IMR-90 (cell line): ENCODE data around the gene DMRTC2. TPM values are rescaled to one million over a fixed set of nuclear protein-coding genes. Genes with fewer than 3 reads are reported as not detected.
A peak's percentile ranks its signal among the peaks of the same experiment; 100 is the strongest.

Experiments used
- ATAC-seq: fragments of 200-7000 bp; cut with Tn5 transposase; 2 replicates; pipeline ENCODE4 v1.9.1; 2020; ENCODE audit warnings: low read depth, mild to moderate bottlenecking, moderate library complexity
- BruUV-seq: library from RNA; stranded (reverse); fragments of 400-500 nt; replicated peaks from 2 replicates; lab custom pipeline; 2021; lab: Mats Ljungman, UMichigan
- CTCF ChIA-PET: fragments of 300-600 bp; formaldehyde crosslinking; extraction: SDS; loops from one replicate; lab custom pipeline; 2021; ENCODE audit warnings: antibody characterized with exemption; lab: Yijun Ruan, JAX
- POLR2A ChIA-PET: fragments of 300-600 bp; sonication (Branson Sonifier 250); formaldehyde crosslinking; loops from one replicate; lab custom pipeline; 2022; ENCODE audit warnings: antibody characterized with exemption; ENCODE audit not compliant: unreplicated experiment; lab: Charles Lee
- DNase-seq: peaks from one replicate; pipeline ENCODE4 v3.0.0; 2013
- H2AFZ ChIP-seq: replicated peaks from 2 replicates; pipeline ENCODE3; 2013; ENCODE audit warnings: low read length, mild to moderate bottlenecking; ENCODE audit not compliant: poor library complexity
- H2AK5ac ChIP-seq: 2 replicates; pipeline ENCODE4 v1.6.1; 2013; ENCODE audit warnings: low read depth, low read length, inconsistent platforms
- H2AK9ac ChIP-seq: replicated peaks from 2 replicates; pipeline ENCODE3; 2013; ENCODE audit warnings: mild to moderate bottlenecking, low read depth, low read length, moderate library complexity; ENCODE audit not compliant: poor library complexity
- H2BK120ac ChIP-seq: 2 replicates; pipeline ENCODE4 v1.6.1; 2013; ENCODE audit warnings: low read depth, low read length, inconsistent platforms
- H2BK15ac ChIP-seq: 3 replicates; pipeline ENCODE4 v1.6.1; 2013; ENCODE audit warnings: low read depth, low read length, inconsistent platforms
- H2BK20ac ChIP-seq: 2 replicates; pipeline ENCODE4 v1.6.1; 2013; ENCODE audit warnings: low read depth, mild to moderate bottlenecking, inconsistent platforms, low read length, moderate library complexity
- H2BK5ac ChIP-seq: 2 replicates; pipeline ENCODE4 v1.6.1; 2013; ENCODE audit warnings: mild to moderate bottlenecking, low read depth, low read length, inconsistent platforms; ENCODE audit not compliant: poor library complexity, severe bottlenecking
- H3K14ac ChIP-seq: replicated peaks from 2 replicates; pipeline ENCODE4 v1.6.1; 2013; ENCODE audit warnings: low read depth, low read length, inconsistent platforms
- H3K18ac ChIP-seq: 2 replicates; pipeline ENCODE4 v1.6.1; 2013; ENCODE audit warnings: low read depth, low read length, control low read depth
- H3K23ac ChIP-seq: 2 replicates; pipeline ENCODE4 v1.6.1; 2013; ENCODE audit warnings: low read depth, low read length, inconsistent platforms
- H3K27ac ChIP-seq: 2 replicates; pipeline ENCODE4 v1.5.1; 2013; ENCODE audit warnings: mild to moderate bottlenecking, control low read depth, low read length; ENCODE audit not compliant: insufficient read depth
- H3K27me3 ChIP-seq: 2 replicates; pipeline ENCODE4 v1.6.1; 2013; ENCODE audit warnings: low read length; ENCODE audit not compliant: control insufficient read depth, insufficient read depth
- H3K36me3 ChIP-seq: 2 replicates; pipeline ENCODE4 v1.6.1; 2013; ENCODE audit warnings: low read length, mixed read lengths; ENCODE audit not compliant: control insufficient read depth, insufficient read depth
- H3K4ac ChIP-seq: 2 replicates; pipeline ENCODE4 v1.6.1; 2013; ENCODE audit warnings: low read depth, low read length, inconsistent platforms
- H3K4me1 ChIP-seq: 2 replicates; pipeline ENCODE4 v1.6.1; 2013; ENCODE audit warnings: low read length, mixed read lengths; ENCODE audit not compliant: control insufficient read depth, insufficient read depth
- H3K4me2 ChIP-seq: 2 replicates; pipeline ENCODE4 v1.6.1; 2013; ENCODE audit warnings: low read depth, mild to moderate bottlenecking, control low read depth, low read length, moderate library complexity
- H3K4me3 ChIP-seq: 2 replicates; pipeline ENCODE4 v1.5.1; 2013; ENCODE audit warnings: low read depth, mild to moderate bottlenecking, control low read depth, low read length, moderate library complexity; ENCODE audit not compliant: insufficient read depth
- H3K56ac ChIP-seq: 2 replicates; pipeline ENCODE4 v1.6.1; 2013; ENCODE audit warnings: low read length, inconsistent platforms; ENCODE audit not compliant: insufficient read depth; ENCODE audit errors: extremely low read depth
- H3K79me1 ChIP-seq, 2 experiments: 2 replicates each; pipeline ENCODE4 v1.6.1; 2013; ENCODE audit warnings: low read length in 2 of 2, inconsistent platforms in 1 of 2, low read depth in 1 of 2
- H3K9ac ChIP-seq: 2 replicates; pipeline ENCODE4 v1.6.1; 2013; ENCODE audit warnings: low read depth, low read length, control low read depth
- H3K9me1 ChIP-seq: 2 replicates; pipeline ENCODE4 v1.6.1; 2013; ENCODE audit warnings: low read length, inconsistent platforms; ENCODE audit not compliant: insufficient read depth
- H3K9me3 ChIP-seq: 2 replicates; pipeline ENCODE4 v1.6.1; 2013; ENCODE audit warnings: low read length; ENCODE audit not compliant: control insufficient read depth, insufficient read depth
- H4K20me1 ChIP-seq: 2 replicates; pipeline ENCODE4 v1.6.1; 2013; ENCODE audit warnings: low read length, inconsistent platforms; ENCODE audit not compliant: insufficient read depth
- H4K5ac ChIP-seq: 2 replicates; pipeline ENCODE4 v1.6.1; 2013; ENCODE audit warnings: mild to moderate bottlenecking, low read depth, low read length, control low read depth
- H4K8ac ChIP-seq, 2 experiments: 2 replicates each; pipeline ENCODE4 v1.6.1; 2013; ENCODE audit warnings: low read depth in 2 of 2, low read length in 2 of 2, control low read depth in 1 of 2, inconsistent platforms in 1 of 2
- H4K91ac ChIP-seq: 2 replicates; pipeline ENCODE4 v1.6.1; 2013; ENCODE audit warnings: low read depth, low read length, inconsistent platforms; ENCODE audit not compliant: insufficient read depth
- BHLHE40 ChIP-seq: fragments of 150-350 bp; IDR thresholded peaks from 2 replicates; pipeline ENCODE4 v1.6.1; 2016; ENCODE audit warnings: mild to moderate bottlenecking, low read depth, low read length
- CEBPB ChIP-seq: IDR thresholded peaks from 2 replicates; pipeline ENCODE4 v1.6.1; 2012; ENCODE audit warnings: low read depth, low read length, improper control_type of control experiment
- FOS ChIP-seq: fragments of 150-350 bp; IDR thresholded peaks from 2 replicates; pipeline ENCODE4 v1.6.1; 2016; ENCODE audit warnings: low read depth, low read length
- MAFK ChIP-seq: IDR thresholded peaks from 2 replicates; pipeline ENCODE4 v1.6.1; 2012; ENCODE audit warnings: low read depth, low read length, improper control_type of control experiment
- MAZ ChIP-seq: IDR thresholded peaks from 2 replicates; pipeline ENCODE4 v1.6.1; 2012; ENCODE audit warnings: low read depth, mild to moderate bottlenecking, low read length, improper control_type of control experiment, moderate library complexity, borderline replicate concordance
- MXI1 ChIP-seq: IDR thresholded peaks from 2 replicates; pipeline ENCODE4 v1.6.1; 2012; ENCODE audit warnings: low read depth, mild to moderate bottlenecking, low read length, moderate library complexity, borderline replicate concordance
- POLR2A ChIP-seq: IDR thresholded peaks from 2 replicates; pipeline ENCODE4 v1.6.1; 2012; ENCODE audit warnings: mild to moderate bottlenecking, low read depth, low read length
- RAD21 ChIP-seq: IDR thresholded peaks from 2 replicates; pipeline ENCODE4 v1.6.1; 2012; ENCODE audit warnings: low read length, improper control_type of control experiment
- RCOR1 ChIP-seq: IDR thresholded peaks from 2 replicates; pipeline ENCODE4 v1.6.1; 2012; ENCODE audit warnings: mild to moderate bottlenecking, low read length, improper control_type of control experiment; ENCODE audit not compliant: insufficient replicate concordance
- USF2 ChIP-seq: fragments of 150-350 bp; IDR thresholded peaks from 2 replicates; pipeline ENCODE4 v1.6.1; 2017; ENCODE audit warnings: mild to moderate bottlenecking, antibody characterized with exemption, low read length, low read depth
- WGBS, 2 experiments: methylation state at CpG; one replicate each; pipeline versions ENCODE4 v1.1.5 to v1.1.7; 2013; ENCODE audit warnings: missing lambda C conversion rate in 2 of 2; ENCODE audit not compliant: insufficient read length in 1 of 2; ENCODE audit errors: extremely low coverage in 2 of 2; 5-methylcytosine and 5-hydroxymethylcytosine counted together
- dilution Hi-C: fragments of 300-500 bp; cut with HindIII; formaldehyde crosslinking; loops from one replicate; pipeline ENCODE4 v1.14.3; 2018; ENCODE audit warnings: low sequenced_read_pairs; ENCODE audit not compliant: unreplicated experiment
- in situ Hi-C: fragments of 300-500 bp; cut with MboI; formaldehyde crosslinking; loops from 3 replicates; pipeline ENCODE4 v1.14.3; 2019; ENCODE audit warnings: low sequenced_read_pairs, inconsistent platforms, mixed read lengths
- intact Hi-C: fragments of 100-400 bp; cut with micrococcal nuclease; formaldehyde crosslinking; loops from 2 replicates; pipeline ENCODE4 v1.10.0; 2022
- polyA plus RNA-seq, 3 experiments: library from polyadenylated mRNA; depleted of rRNA; stranded (reverse); fragments of >200 nt; gene quantifications; 2 replicates each; pipeline ENCODE4 v1.2.3, GENCODE V29; 2012; ENCODE audit warnings: low replicate concordance in 1 of 3
- total RNA-seq: library from RNA; depleted of rRNA; stranded (reverse); fragments of >200 nt; gene quantifications from 2 replicates; pipeline ENCODE4 v1.2.3, GENCODE V29; 2012
- TF ChIP-seq, protein P1 (sequence below): conservative IDR thresholded peaks from 2 replicates; pipeline ENCODE4 v1.5.1; 2012; ENCODE audit warnings: mild to moderate bottlenecking, low read depth, low read length, improper control_type of control experiment

DMRTC2 gene
- total and polyA plus RNA-seq, 2 of the 4 experiments (the other 2 are of a cell fraction), result not detected

GRCh38 chr19:41859618-41860418 lies 15.0 kb downstream of the DMRTC2 start, which contains the start of gene RPS19:
RPS19 (plus strand) TSS chr19:41860255; CDS start chr19:41860775, 520 bp downstream.
- H3K79me1 ChIP-seq, result peaks cover 8 to 44% of the 10 kb centered on the region in 2 experiments; a peak in 3 of 4 replicates
- H4K20me1 ChIP-seq, result peaks cover 43% of the 10 kb centered on the region
- H3K36me3 ChIP-seq, result peaks cover 40% of the 10 kb centered on the region
- WGBS, 2 experiments, result 0% methylated on average over 32 of the region's 76 CpGs; no CpG with 5 or more reads in 1 of the 2 experiments
- peak within 1 kb of the TSS; percentile 95 for H2AK9ac ChIP-seq
- peak within 1 kb of the TSS; percentile 93 to 100 for H4K8ac ChIP-seq
- peak within 1 kb of the TSS; percentile 62 for H3K4me3 ChIP-seq
- peak within 1 kb of the TSS; percentile 100 for H2AFZ ChIP-seq
- TF ChIP-seq MXI1 (peak; percentile 91), MAZ (peak; percentile 90), CEBPB (peak; percentile 63; the same call in 1 of the 2 replicates), RAD21 (no peak), BHLHE40 (0 out of 2 replicates have a peak, but pooled peaks have one; percentile 16), USF2 (no peak), RCOR1 (no peak), MAFK (no peak), POLR2A (peak; percentile 98), FOS (0 out of 2 replicates have a peak, but pooled peaks have one; percentile 10)
- TF ChIP-seq, protein P1, sequence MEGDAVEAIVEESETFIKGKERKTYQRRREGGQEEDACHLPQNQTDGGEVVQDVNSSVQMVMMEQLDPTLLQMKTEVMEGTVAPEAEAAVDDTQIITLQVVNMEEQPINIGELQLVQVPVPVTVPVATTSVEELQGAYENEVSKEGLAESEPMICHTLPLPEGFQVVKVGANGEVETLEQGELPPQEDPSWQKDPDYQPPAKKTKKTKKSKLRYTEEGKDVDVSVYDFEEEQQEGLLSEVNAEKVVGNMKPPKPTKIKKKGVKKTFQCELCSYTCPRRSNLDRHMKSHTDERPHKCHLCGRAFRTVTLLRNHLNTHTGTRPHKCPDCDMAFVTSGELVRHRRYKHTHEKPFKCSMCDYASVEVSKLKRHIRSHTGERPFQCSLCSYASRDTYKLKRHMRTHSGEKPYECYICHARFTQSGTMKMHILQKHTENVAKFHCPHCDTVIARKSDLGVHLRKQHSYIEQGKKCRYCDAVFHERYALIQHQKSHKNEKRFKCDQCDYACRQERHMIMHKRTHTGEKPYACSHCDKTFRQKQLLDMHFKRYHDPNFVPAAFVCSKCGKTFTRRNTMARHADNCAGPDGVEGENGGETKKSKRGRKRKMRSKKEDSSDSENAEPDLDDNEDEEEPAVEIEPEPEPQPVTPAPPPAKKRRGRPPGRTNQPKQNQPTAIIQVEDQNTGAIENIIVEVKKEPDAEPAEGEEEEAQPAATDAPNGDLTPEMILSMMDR, result peak; percentile 58
- in situ Hi-C loops (no loop called here), intact Hi-C loops (no loop called here), dilution Hi-C loops (no loop called here)
- H3K4ac ChIP-seq, result peak within 1 kb of the TSS; percentile 99
- H3K4me2 ChIP-seq, result peak within 1 kb of the TSS; percentile 100
- ATAC-seq (peak; percentile 91), DNase-seq (peak; percentile 98)
- H3K4me1 ChIP-seq, result peaks cover 10% of the 10 kb centered on the region
- peak within 1 kb of the TSS; percentile 99 for H3K27ac ChIP-seq
- H3K9me1 ChIP-seq, result peaks cover 17% of the 10 kb centered on the region
- no peaks in the 10 kb centered on the region for H3K9me3 ChIP-seq
- H2BK120ac ChIP-seq, result peak within 1 kb of the TSS; percentile 95
- H2BK15ac ChIP-seq, result peak within 1 kb of the TSS; percentile 62; the same call in 2 of the 3 replicates
- peak within 1 kb of the TSS; percentile 91 for H3K18ac ChIP-seq
- POLR2A ChIA-PET, result interaction anchor here (0.5 to 1.6 kb wide), 3 partner anchors 13 to 513 kb away, joined by 7 to 17 read pairs (median 7); no protein-coding TSS in a partner anchor
- peak within 1 kb of the TSS; percentile 98 for H2AK5ac ChIP-seq
- H3K23ac ChIP-seq, result peak within 1 kb of the TSS; percentile 90
- peak within 1 kb of the TSS; percentile 100 for H3K9ac ChIP-seq
- peaks cover 4% of the 10 kb centered on the region; the same call in 1 of the 2 replicates for H3K27me3 ChIP-seq
- peak within 1 kb of the TSS; percentile 98 for H3K56ac ChIP-seq
- CTCF ChIA-PET, result interaction anchor here (0.7 to 1.1 kb wide), 3 partner anchors 28 to 49 kb away, joined by 3 to 4 read pairs (median 3); no protein-coding TSS in a partner anchor
- BruUV-seq, result no TSS peak
- H2BK5ac ChIP-seq, result peak within 1 kb of the TSS; percentile 96
- peak within 1 kb of the TSS; percentile 100 for H3K14ac ChIP-seq
- peak within 1 kb of the TSS; percentile 98 for H4K91ac ChIP-seq
- H2BK20ac ChIP-seq, result peak within 1 kb of the TSS; percentile 72; the same call in 1 of the 2 replicates
- peak within 1 kb of the TSS; percentile 96 for H4K5ac ChIP-seq
